Mesenchymal stem cell (in vitro differentiated cells and primary cell): ENCODE results near the gene IGIP.

Source experiments
- DNase-seq: peaks from one replicate; pipeline ENCODE4 v3.0.0-alpha.2; 2013
- H2AFZ ChIP-seq: one replicate; pipeline ENCODE4 v1.6.1; 2013; ENCODE audit warnings: low read depth, mild to moderate bottlenecking, control low read depth, inconsistent platforms, low read length, moderate library complexity
- H2AK5ac ChIP-seq: 2 replicates; pipeline ENCODE4 v1.6.1; 2013; ENCODE audit warnings: low read length, moderate library complexity, mild to moderate bottlenecking, inconsistent platforms; ENCODE audit not compliant: severe bottlenecking
- H2BK120ac ChIP-seq: one replicate; pipeline ENCODE4 v1.6.1; 2013; ENCODE audit warnings: low read depth, mild to moderate bottlenecking, inconsistent platforms, low read length, moderate library complexity
- H2BK12ac ChIP-seq, 2 experiments: one replicate each; pipeline ENCODE4 v1.6.1; 2013; ENCODE audit warnings: inconsistent platforms in 2 of 2, low read length in 2 of 2, mild to moderate bottlenecking in 2 of 2, moderate library complexity in 2 of 2, control low read depth in 1 of 2
- H2BK15ac ChIP-seq: one replicate; pipeline ENCODE4 v1.6.1; 2013; ENCODE audit warnings: mild to moderate bottlenecking, low read depth, inconsistent platforms; ENCODE audit not compliant: poor library complexity, severe bottlenecking
- H2BK5ac ChIP-seq: 2 replicates; pipeline ENCODE4 v1.6.1; 2013; ENCODE audit warnings: low read depth, mild to moderate bottlenecking, low read length, control low read depth, inconsistent platforms; ENCODE audit not compliant: poor library complexity, severe bottlenecking
- H3K14ac ChIP-seq, 2 experiments: one replicate each; pipeline ENCODE4 v1.6.1; 2013; ENCODE audit warnings: inconsistent platforms in 2 of 2, low read length in 2 of 2, control low read depth in 1 of 2, mild to moderate bottlenecking in 1 of 2, moderate library complexity in 1 of 2
- H3K18ac ChIP-seq, 2 experiments: one replicate each; pipeline ENCODE4 v1.6.1; 2013; ENCODE audit warnings: inconsistent platforms in 2 of 2, low read length in 2 of 2, control low read depth in 1 of 2, low read depth in 1 of 2, mild to moderate bottlenecking in 1 of 2
- H3K23ac ChIP-seq, 2 experiments: one replicate each; pipeline ENCODE4 v1.6.1; 2013; ENCODE audit warnings: inconsistent platforms in 2 of 2, low read length in 2 of 2, mild to moderate bottlenecking in 2 of 2, moderate library complexity in 2 of 2, control low read depth in 1 of 2
- H3K27ac ChIP-seq: 2 replicates; pipeline ENCODE4 v1.5.1; 2013; ENCODE audit warnings: mild to moderate bottlenecking, moderate library complexity, low read length, control low read depth, inconsistent platforms; ENCODE audit not compliant: poor library complexity, severe bottlenecking
- H3K27me3 ChIP-seq, 2 experiments: 2 replicates each; pipeline versions ENCODE4 v1.6.1 to v1.7.0; 2013; ENCODE audit warnings: low read length in 2 of 2, mild to moderate bottlenecking in 2 of 2, moderate library complexity in 2 of 2, control low read depth in 1 of 2, inconsistent platforms in 1 of 2; ENCODE audit not compliant: control insufficient read depth in 1 of 2, insufficient read depth in 1 of 2
- H3K36me3 ChIP-seq, 2 experiments: 2 replicates each; pipeline versions ENCODE4 v1.6.1 to v1.7.0; 2013; ENCODE audit warnings: low read length in 2 of 2, control low read depth in 1 of 2, inconsistent platforms in 1 of 2, low read depth in 1 of 2, mild to moderate bottlenecking in 1 of 2; ENCODE audit not compliant: insufficient read depth in 2 of 2, control insufficient read depth in 1 of 2
- H3K4ac ChIP-seq, 2 experiments: one replicate each; pipeline ENCODE4 v1.6.1; 2013; ENCODE audit warnings: inconsistent platforms in 2 of 2, low read length in 2 of 2, mild to moderate bottlenecking in 2 of 2, moderate library complexity in 2 of 2, control low read depth in 1 of 2, low read depth in 1 of 2
- H3K4me1 ChIP-seq: 2 replicates; pipeline ENCODE4 v1.6.1; 2013; ENCODE audit warnings: low read depth, low read length, control low read depth; ENCODE audit not compliant: control insufficient read depth, insufficient read depth
- H3K4me2 ChIP-seq: 2 replicates; pipeline ENCODE4 v1.6.1; 2013; ENCODE audit warnings: low read length, mild to moderate bottlenecking, inconsistent platforms; ENCODE audit not compliant: poor library complexity, severe bottlenecking
- H3K4me3 ChIP-seq, 2 experiments: 2 replicates each; pipeline versions ENCODE4 v1.5.1 to v1.7.0; 2013; ENCODE audit warnings: low read length in 2 of 2, mild to moderate bottlenecking in 2 of 2, control low read depth in 1 of 2, low read depth in 1 of 2; ENCODE audit not compliant: insufficient read depth in 1 of 2
- H3K79me1 ChIP-seq: replicated peaks from 2 replicates; pipeline ENCODE4 v1.6.1; 2013; ENCODE audit warnings: mild to moderate bottlenecking, control low read depth, low read length, inconsistent platforms; ENCODE audit not compliant: poor library complexity, severe bottlenecking
- H3K9ac ChIP-seq: 2 replicates; pipeline ENCODE4 v1.7.0; 2013; ENCODE audit warnings: mild to moderate bottlenecking, low read length, moderate library complexity
- H3K9me3 ChIP-seq: 2 replicates; pipeline ENCODE4 v1.7.0; 2013; ENCODE audit warnings: mild to moderate bottlenecking, low read length; ENCODE audit not compliant: control insufficient read depth
- H4K8ac ChIP-seq: one replicate; pipeline ENCODE4 v1.6.1; 2013; ENCODE audit warnings: inconsistent platforms, mild to moderate bottlenecking, low read length, moderate library complexity
- H4K91ac ChIP-seq: one replicate; pipeline ENCODE4 v1.6.1; 2013; ENCODE audit warnings: mild to moderate bottlenecking, low read length, inconsistent platforms
- WGBS: methylation state at CpG from one replicate; pipeline ENCODE4 v1.1.7; 2013; ENCODE audit warnings: mixed read lengths; 5-methylcytosine and 5-hydroxymethylcytosine counted together

Gene IGIP

GRCh38 chr5:140140435-140140834 is 14.7 kb downstream of the IGIP start:
- H2AK5ac ChIP-seq = no peak overlapping the region
- H2AFZ ChIP-seq = no peak overlapping the region
- peaks cover 0 to 16% of the 10 kb centered on the region in 2 experiments for H3K27me3 ChIP-seq
- no peak overlapping the region for H3K27ac ChIP-seq
- H2BK12ac ChIP-seq = no peak overlapping the region
- H2BK120ac ChIP-seq = no peak overlapping the region
- no peak overlapping the region for H3K4me2 ChIP-seq
- H4K91ac ChIP-seq = no peak overlapping the region
- peaks cover 1% of the 10 kb centered on the region for H3K4me1 ChIP-seq
- no peak overlapping the region for H3K18ac ChIP-seq
- 94% methylated on average over 3 of the region's 3 CpGs for WGBS
- H3K9me3 ChIP-seq = no peaks in the 10 kb centered on the region
- H3K9ac ChIP-seq = no peak overlapping the region
- H3K23ac ChIP-seq = no peak overlapping the region
- no peak for DNase-seq
- no peak overlapping the region for H3K4ac ChIP-seq
- H3K36me3 ChIP-seq = no peaks in the 10 kb centered on the region
- H2BK5ac ChIP-seq = no peak overlapping the region
- H3K4me3 ChIP-seq = no peak overlapping the region
- H4K8ac ChIP-seq = no peak overlapping the region
- H2BK15ac ChIP-seq = no peak overlapping the region
- no peak overlapping the region for H3K14ac ChIP-seq
- H3K79me1 ChIP-seq = peaks cover 24% of the 10 kb centered on the region

- H3K9ac ChIP-seq = no peak overlapping the region
- H3K23ac ChIP-seq = no peak overlapping the region
- H3K18ac ChIP-seq = no peak overlapping the region
- no peak overlapping the region for H3K14ac ChIP-seq
- peaks cover 9% of the 10 kb centered on the region for H3K4me1 ChIP-seq
- H3K4me3 ChIP-seq = no peak overlapping the region
- H2BK12ac ChIP-seq = no peak overlapping the region
- peaks cover 0 to 23% of the 10 kb centered on the region in 2 experiments for H3K27me3 ChIP-seq
- no peak overlapping the region for H2AK5ac ChIP-seq
- no peak overlapping the region for H3K4me2 ChIP-seq
- no peak overlapping the region for H2BK120ac ChIP-seq
- H4K91ac ChIP-seq = no peak overlapping the region
- H3K79me1 ChIP-seq = peaks cover 26% of the 10 kb centered on the region
- no peak overlapping the region for H3K27ac ChIP-seq
- H2BK15ac ChIP-seq = no peak overlapping the region
- no peaks in the 10 kb centered on the region for H3K9me3 ChIP-seq
- H2BK5ac ChIP-seq = no peak overlapping the region
- H2AFZ ChIP-seq = no peak overlapping the region
- DNase-seq = no peak
- H3K36me3 ChIP-seq = no peaks in the 10 kb centered on the region
- no peak overlapping the region for H4K8ac ChIP-seq
- no peak overlapping the region for H3K4ac ChIP-seq
Measured at GRCh38 chr5:140141241-140141640, 15.5 kb downstream of the IGIP start.

- Histone ChIP-seq H3K14ac (no peak overlapping the region), H4K8ac (no peak overlapping the region), H3K4me2 (no peak overlapping the region), H2BK12ac (no peak overlapping the region), H3K36me3 (no peaks in the 10 kb centered on the region), H4K91ac (no peak overlapping the region), H3K27ac (no peak overlapping the region), H2BK15ac (no peak overlapping the region), H3K9me3 (no peaks in the 10 kb centered on the region), H3K23ac (no peak overlapping the region), H3K4ac (no peak overlapping the region), H3K27me3 (peaks cover 0 to 32% of the 10 kb centered on the region in 2 experiments), H3K79me1 (peaks cover 22% of the 10 kb centered on the region), H3K4me1 (peaks cover 12% of the 10 kb centered on the region), H3K9ac (no peak overlapping the region), H2AK5ac (no peak overlapping the region), H2BK5ac (no peak overlapping the region), H3K4me3 (no peak overlapping the region), H3K18ac (no peak overlapping the region), H2AFZ (no peak overlapping the region), H2BK120ac (no peak overlapping the region)
- no peak for DNase-seq
- 77% methylated on average over 5 of the region's 5 CpGs for WGBS
Measured at GRCh38 chr5:140142246-140142645, 16.5 kb downstream of the IGIP start.

GRCh38 chr5:140142856-140143255 is 17.1 kb downstream of the IGIP start:
- Histone ChIP-seq H3K9ac (no peak overlapping the region), H2BK12ac (no peak overlapping the region), H3K36me3 (no peaks in the 10 kb centered on the region), H3K4me3 (no peak overlapping the region), H3K14ac (no peak overlapping the region), H2BK15ac (no peak overlapping the region), H4K8ac (no peak overlapping the region), H3K4me2 (no peak overlapping the region), H3K4me1 (peaks cover 12% of the 10 kb centered on the region), H3K9me3 (no peaks in the 10 kb centered on the region), H3K27ac (no peak overlapping the region), H3K4ac (no peak overlapping the region), H3K18ac (no peak overlapping the region), H2AFZ (no peak overlapping the region), H2AK5ac (no peak overlapping the region), H3K27me3 (peaks cover 0 to 38% of the 10 kb centered on the region in 2 experiments), H3K23ac (no peak overlapping the region), H2BK120ac (no peak overlapping the region), H2BK5ac (no peak overlapping the region), H4K91ac (no peak overlapping the region), H3K79me1 (peaks cover 23% of the 10 kb centered on the region)
- DNase-seq = no peak
- WGBS = 88% methylated on average over 7 of the region's 7 CpGs
